GM21737 (cell line): Measurements from ENCODE around the gene DNMT3B.
"Not testable (repeated sequence)": the region's sequence is repeated elsewhere in the genome, so short reads cannot be mapped to it uniquely, and the experiment has no call there.

ENCODE experiments used
- ATAC-seq: cut with Tn5 transposase; IDR thresholded peaks from one replicate; pipeline ENCODE4 v1.9.1; 2021; ENCODE audit warnings: mild to moderate bottlenecking, moderate library complexity; ENCODE audit not compliant: unreplicated experiment

The DNMT3B gene

DNA sequence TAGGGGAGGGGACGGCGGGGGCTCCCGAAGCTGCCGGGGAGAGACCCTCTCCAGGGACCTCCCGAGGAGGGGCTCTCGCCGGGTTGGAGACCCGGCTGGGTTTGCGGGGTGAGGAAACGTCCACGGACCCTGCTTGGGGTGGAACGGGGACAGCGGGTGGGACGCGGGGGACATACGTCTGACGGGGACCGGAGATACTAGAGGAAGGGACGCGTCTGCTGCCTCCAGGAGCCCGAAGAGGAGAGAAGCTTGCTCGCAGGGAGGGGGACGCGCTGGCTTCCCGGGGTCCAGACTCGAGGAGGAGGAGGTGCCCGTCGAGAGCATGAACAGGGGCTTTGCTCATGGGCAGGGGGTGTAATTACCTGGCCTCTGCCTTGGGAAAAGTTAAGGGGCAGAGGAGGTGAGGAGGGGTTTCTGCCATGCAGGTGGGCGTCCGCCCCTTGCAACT, 593 bp downstream of the DNMT3B start:
- no peak for ATAC-seq

DNA sequence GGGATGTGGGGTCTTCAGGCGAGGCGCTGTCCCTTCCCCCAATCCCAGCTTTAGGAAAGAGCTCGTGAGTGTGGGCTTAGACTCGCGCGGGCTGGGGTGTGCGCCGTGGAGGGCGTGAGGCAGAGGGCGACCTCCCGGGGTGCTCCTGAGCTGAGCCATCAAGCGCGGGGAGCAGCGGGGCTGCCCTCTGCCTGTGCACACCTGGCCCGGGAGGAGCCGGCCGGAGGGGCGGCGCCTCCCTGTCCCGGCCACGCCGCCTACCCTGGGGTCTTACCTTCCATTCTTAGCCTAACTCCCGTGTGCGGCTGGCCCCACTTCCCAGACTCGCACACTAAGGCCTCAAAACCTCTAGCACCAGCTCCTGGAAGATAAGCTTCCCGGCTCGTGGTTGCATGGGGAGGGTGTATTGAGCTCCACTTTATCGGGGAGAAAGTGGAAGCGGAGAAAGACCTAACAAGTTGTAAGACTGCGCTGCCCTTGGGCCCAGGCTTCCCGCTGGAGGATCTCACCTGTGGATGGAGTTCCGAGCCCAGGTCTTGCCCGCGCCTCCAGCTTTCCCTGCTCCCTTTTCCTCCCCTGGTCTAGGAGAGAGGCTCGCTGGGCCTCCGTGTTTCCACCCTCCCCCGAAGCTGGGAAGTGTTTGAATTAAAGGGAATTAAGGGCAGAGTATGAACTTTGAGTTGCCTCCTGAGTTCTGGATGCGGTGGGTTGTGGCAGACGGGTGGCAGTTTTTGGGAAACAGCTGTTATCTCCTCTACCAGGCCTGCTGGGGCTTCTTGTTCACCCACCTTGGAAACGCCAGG, 1.2 kb downstream of the DNMT3B start:
- no peak for ATAC-seq

GRCh38 chr20:32764005-32764960, 2.1 kb downstream of the DNMT3B start:
- no peak for ATAC-seq

- ATAC-seq = not testable (repeated sequence)
Observed at GRCh38 chr20:32765230-32765875, 3.2 kb downstream of the DNMT3B start.

- no peak for ATAC-seq
Observed at GRCh38 chr20:32767418-32768198, 5.4 kb downstream of the DNMT3B start.

DNA sequence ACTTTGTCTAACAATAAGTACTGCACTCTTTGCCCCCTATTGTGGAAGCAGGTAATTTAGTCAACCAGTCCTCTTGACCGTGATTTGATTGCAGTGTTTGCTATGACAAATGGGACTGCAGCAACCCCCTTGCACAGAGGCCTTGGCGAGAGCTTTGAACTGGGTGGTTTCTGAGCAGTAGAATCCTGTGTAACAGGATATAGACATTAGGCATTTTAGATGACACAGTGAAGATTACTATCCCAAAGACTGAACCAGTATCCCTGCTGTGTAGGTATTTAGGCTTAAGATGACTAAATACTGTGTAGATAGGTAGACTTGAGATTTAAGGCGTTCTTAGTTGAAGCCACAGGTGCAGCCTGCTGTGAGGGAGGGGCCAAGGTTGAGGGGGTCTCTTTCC, 9.9 kb downstream of the DNMT3B start:
- ATAC-seq = no peak

- no peak for ATAC-seq
Observed at GRCh38 chr20:32773223-32773622, 11.0 kb downstream of the DNMT3B start.

- no peak for ATAC-seq
Observed at GRCh38 chr20:32773855-32774254, 11.7 kb downstream of the DNMT3B start.

GRCh38 chr20:32775336-32775991, 13.3 kb downstream of the DNMT3B start:
- no peak for ATAC-seq

GRCh38 chr20:32777177-32777956, 15.2 kb downstream of the DNMT3B start:
- ATAC-seq = no peak

- no peak for ATAC-seq
Observed at GRCh38 chr20:32779500-32780211, 17.5 kb downstream of the DNMT3B start.

DNA sequence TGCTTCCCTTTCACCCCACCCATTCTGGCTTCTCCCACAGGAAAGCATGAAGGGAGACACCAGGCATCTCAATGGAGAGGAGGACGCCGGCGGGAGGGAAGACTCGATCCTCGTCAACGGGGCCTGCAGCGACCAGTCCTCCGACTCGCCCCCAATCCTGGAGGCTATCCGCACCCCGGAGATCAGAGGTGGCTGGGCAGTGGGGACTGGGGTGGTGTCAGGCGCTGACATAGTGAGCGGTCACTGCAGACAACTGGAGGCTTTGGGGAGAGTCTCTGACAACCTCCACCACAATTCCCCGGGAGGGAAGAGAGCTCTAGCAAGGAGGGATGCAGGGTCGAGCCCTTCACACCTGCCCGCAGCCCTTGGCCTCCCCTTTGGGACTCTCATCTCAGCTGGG, 18.1 kb downstream of the DNMT3B start:
- no peak for ATAC-seq

DNA sequence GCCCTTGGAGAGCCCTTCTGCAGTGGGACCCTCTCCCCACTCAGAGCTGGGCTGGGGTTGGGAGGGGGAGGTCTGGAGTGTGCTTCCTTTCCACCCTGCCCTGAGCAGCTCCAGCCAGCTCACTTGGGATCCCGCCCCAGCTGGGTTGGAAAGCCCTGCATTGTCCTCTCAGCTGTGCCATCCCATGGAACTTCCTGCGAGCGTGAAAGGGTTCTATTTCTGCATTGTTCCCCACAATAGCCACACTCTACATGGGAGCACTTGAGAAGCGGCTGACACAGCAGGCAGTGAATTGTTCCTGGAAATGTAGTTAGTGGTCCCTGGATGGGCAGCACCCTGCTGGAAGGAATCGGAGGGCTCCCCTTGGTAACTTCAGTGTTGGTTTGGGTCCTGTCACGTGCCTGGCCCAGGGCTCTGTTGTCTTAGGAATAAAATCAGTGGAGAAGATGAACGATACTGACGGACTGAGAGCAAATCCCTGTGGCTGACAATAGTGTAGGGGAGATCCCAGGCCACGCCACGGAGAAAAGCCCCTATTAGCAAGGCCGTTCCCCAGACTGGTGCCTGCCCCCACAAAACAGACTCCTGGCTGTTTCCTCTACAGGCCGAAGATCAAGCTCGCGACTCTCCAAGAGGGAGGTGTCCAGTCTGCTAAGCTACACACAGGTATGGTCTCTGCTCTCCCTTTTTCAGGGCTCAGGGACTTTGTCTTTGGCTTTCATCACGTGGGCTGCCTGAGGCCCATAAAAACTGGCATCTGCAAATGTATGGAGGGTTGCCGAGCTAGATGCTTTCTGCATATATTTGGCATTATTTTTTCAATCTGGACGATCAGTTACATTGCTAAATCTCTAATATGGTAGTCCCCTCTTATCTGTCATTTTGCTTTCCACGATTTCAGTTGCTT, 18.8 kb downstream of the DNMT3B start:
- ATAC-seq = no peak

- no peak for ATAC-seq
Observed at GRCh38 chr20:32784369-32785080, 22.3 kb downstream of the DNMT3B start.

- no peak for ATAC-seq
Observed at GRCh38 chr20:32786059-32786760, 24.0 kb downstream of the DNMT3B start.

GRCh38 chr20:32787168-32787567, 25.0 kb downstream of the DNMT3B start:
- no peak for ATAC-seq
